OCI-LY1 (cell line): ENCODE results near the gene BTNL9.

ENCODE experiments used
- H2AFZ ChIP-seq: fragments of 200-600 bp; sonication (generic), shearing (Covaris generic); 2 replicates; pipeline ENCODE4 v1.6.0; 2014; ENCODE audit warnings: antibody characterized with exemption, mild to moderate bottlenecking, low read length
- H3F3A ChIP-seq: fragments of 200-600 bp; sonication (generic), shearing (Covaris generic); 2 replicates; pipeline ENCODE4 v1.6.0; 2014; ENCODE audit warnings: mild to moderate bottlenecking, antibody characterized with exemption, low read length, moderate library complexity; ENCODE audit not compliant: insufficient read depth
- H3K27ac ChIP-seq: fragments of 200-600 bp; sonication (generic); 2 replicates; pipeline ENCODE4 v1.5.1; 2014; ENCODE audit warnings: low read length, mixed run types, mild to moderate bottlenecking, low read depth; ENCODE audit not compliant: poor library complexity, severe bottlenecking
- H3K27me3 ChIP-seq: fragments of 200-600 bp; sonication (generic); 2 replicates; pipeline ENCODE4 v1.6.0; 2014; ENCODE audit warnings: antibody characterized with exemption, mild to moderate bottlenecking, low read length, moderate library complexity; ENCODE audit not compliant: insufficient read depth
- H3K36me3 ChIP-seq: fragments of 200-600 bp; sonication (generic); 2 replicates; pipeline ENCODE4 v1.6.1; 2014; ENCODE audit warnings: mild to moderate bottlenecking, antibody characterized with exemption, low read length, moderate library complexity, mixed read lengths; ENCODE audit not compliant: insufficient read depth
- H3K4me1 ChIP-seq: fragments of 200-600 bp; sonication (generic); 2 replicates; pipeline ENCODE4 v1.5.1; 2014; ENCODE audit warnings: mild to moderate bottlenecking, low read length, moderate library complexity; ENCODE audit not compliant: insufficient read depth, severe bottlenecking
- H3K4me2 ChIP-seq: fragments of 200-600 bp; sonication (generic), shearing (Covaris generic); 2 replicates; pipeline ENCODE4 v1.6.1; 2014; ENCODE audit warnings: low read length
- H3K4me3 ChIP-seq: fragments of 200-600 bp; sonication (generic); 2 replicates; pipeline ENCODE4 v1.5.1; 2014; ENCODE audit warnings: low read length, low read depth, mild to moderate bottlenecking, mixed read lengths; ENCODE audit not compliant: poor library complexity, severe bottlenecking
- H3K79me2 ChIP-seq: fragments of 200-600 bp; shearing (Covaris generic); 2 replicates; pipeline ENCODE4 v1.6.1; 2016; ENCODE audit warnings: mixed run types, low read length, mixed read lengths; ENCODE audit not compliant: insufficient read depth
- H3K9ac ChIP-seq: fragments of 200-600 bp; sonication (generic), shearing (Covaris generic); 2 replicates; pipeline ENCODE4 v1.6.1; 2014; ENCODE audit warnings: mild to moderate bottlenecking, low read length, mixed read lengths
- H3K9me2 ChIP-seq: fragments of 200-600 bp; sonication (generic), shearing (Covaris generic); 2 replicates; pipeline ENCODE4 v1.6.1; 2014; ENCODE audit warnings: low read depth, mild to moderate bottlenecking, low read length, mixed read lengths
- H3K9me3 ChIP-seq: fragments of 200-600 bp; shearing (Covaris generic); 2 replicates; pipeline ENCODE4 v1.6.1; 2014; ENCODE audit warnings: low read length, mixed read lengths
- H4K20me1 ChIP-seq: fragments of 200-600 bp; sonication (generic), shearing (Covaris generic); 2 replicates; pipeline ENCODE4 v1.6.0; 2016; ENCODE audit warnings: mild to moderate bottlenecking, low read length; ENCODE audit not compliant: insufficient read depth
- EZH2 ChIP-seq: fragments of 200-600 bp; sonication (generic), shearing (Covaris generic); IDR thresholded peaks from 2 replicates; pipeline ENCODE4 v1.8.0; 2017; ENCODE audit warnings: borderline replicate concordance, mixed run types, mild to moderate bottlenecking, antibody characterized with exemption, low read length, moderate library complexity, mixed read lengths
- TF ChIP-seq, protein P1 (sequence below): fragments of 200-600 bp; sonication (generic), shearing (Covaris generic); IDR thresholded peaks from 2 replicates; pipeline ENCODE4 v1.5.1; 2017; ENCODE audit warnings: mild to moderate bottlenecking, antibody characterized with exemption, low read length, moderate library complexity, mixed read lengths

The BTNL9 gene

DNA sequence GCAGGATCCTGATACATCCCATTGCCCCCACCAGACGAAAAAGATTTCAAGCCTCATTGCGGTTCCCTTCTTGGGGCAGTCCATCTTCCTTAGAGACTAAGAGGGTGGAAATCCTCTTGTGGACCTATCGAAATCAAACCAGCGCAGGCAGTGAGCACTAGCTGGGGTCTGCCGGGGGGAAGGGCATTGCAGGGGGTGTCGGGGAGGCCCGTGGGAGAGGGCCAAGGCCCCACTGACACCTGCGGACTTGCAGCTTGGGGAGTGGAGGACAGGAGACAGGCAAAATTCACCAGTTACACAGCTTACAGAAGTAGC is 522 bp downstream of the BTNL9 start:
- Histone ChIP-seq H3K4me1 (peaks cover 24% of the 10 kb centered on the region), H3K9ac (no peak overlapping the region), H3K36me3 (no peaks in the 10 kb centered on the region), H4K20me1 (no peaks in the 10 kb centered on the region), H3K79me2 (no peaks in the 10 kb centered on the region), H2AFZ (no peak overlapping the region), H3K4me3 (no peak overlapping the region), H3K27ac (no peak overlapping the region), H3K27me3 (no peaks in the 10 kb centered on the region; the same call in 1 of the 2 replicates), H3F3A (no peaks in the 10 kb centered on the region), H3K9me2 (no peaks in the 10 kb centered on the region), H3K9me3 (no peaks in the 10 kb centered on the region), H3K4me2 (no peak overlapping the region)
- no peak for TF ChIP-seq EZH2
- TF ChIP-seq, protein P1, sequence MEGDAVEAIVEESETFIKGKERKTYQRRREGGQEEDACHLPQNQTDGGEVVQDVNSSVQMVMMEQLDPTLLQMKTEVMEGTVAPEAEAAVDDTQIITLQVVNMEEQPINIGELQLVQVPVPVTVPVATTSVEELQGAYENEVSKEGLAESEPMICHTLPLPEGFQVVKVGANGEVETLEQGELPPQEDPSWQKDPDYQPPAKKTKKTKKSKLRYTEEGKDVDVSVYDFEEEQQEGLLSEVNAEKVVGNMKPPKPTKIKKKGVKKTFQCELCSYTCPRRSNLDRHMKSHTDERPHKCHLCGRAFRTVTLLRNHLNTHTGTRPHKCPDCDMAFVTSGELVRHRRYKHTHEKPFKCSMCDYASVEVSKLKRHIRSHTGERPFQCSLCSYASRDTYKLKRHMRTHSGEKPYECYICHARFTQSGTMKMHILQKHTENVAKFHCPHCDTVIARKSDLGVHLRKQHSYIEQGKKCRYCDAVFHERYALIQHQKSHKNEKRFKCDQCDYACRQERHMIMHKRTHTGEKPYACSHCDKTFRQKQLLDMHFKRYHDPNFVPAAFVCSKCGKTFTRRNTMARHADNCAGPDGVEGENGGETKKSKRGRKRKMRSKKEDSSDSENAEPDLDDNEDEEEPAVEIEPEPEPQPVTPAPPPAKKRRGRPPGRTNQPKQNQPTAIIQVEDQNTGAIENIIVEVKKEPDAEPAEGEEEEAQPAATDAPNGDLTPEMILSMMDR, result no peak

DNA sequence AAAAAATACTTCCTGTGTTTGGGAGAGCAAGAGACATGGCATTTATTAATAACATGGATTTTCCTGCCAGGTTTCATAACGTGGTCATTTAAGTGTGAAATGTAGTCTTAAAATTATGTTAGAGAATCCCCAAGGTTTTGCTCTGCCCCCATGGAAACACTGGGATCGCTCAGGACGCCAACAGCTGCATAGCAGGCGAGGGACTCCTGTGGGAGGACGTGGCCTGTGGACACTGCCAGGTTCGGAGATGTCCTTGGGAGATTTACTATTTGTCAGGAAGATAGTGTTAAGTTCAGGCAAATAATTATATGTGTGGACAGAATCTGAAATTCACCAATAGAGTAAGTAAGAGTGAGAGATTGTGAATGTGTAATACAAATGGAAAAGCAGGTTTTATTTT is 977 bp downstream of the BTNL9 start:
- Histone ChIP-seq H3K4me2 (no peak overlapping the region), H3K4me3 (no peak overlapping the region), H3K9me3 (no peaks in the 10 kb centered on the region), H3K9me2 (no peaks in the 10 kb centered on the region), H3K4me1 (peaks cover 27% of the 10 kb centered on the region), H3K27ac (no peak overlapping the region), H2AFZ (no peak overlapping the region), H3F3A (no peaks in the 10 kb centered on the region), H4K20me1 (no peaks in the 10 kb centered on the region), H3K27me3 (no peaks in the 10 kb centered on the region; the same call in 1 of the 2 replicates), H3K36me3 (no peaks in the 10 kb centered on the region), H3K9ac (no peak overlapping the region), H3K79me2 (no peaks in the 10 kb centered on the region)
- TF ChIP-seq EZH2, result no peak
- TF ChIP-seq, protein P1, result no peak

DNA sequence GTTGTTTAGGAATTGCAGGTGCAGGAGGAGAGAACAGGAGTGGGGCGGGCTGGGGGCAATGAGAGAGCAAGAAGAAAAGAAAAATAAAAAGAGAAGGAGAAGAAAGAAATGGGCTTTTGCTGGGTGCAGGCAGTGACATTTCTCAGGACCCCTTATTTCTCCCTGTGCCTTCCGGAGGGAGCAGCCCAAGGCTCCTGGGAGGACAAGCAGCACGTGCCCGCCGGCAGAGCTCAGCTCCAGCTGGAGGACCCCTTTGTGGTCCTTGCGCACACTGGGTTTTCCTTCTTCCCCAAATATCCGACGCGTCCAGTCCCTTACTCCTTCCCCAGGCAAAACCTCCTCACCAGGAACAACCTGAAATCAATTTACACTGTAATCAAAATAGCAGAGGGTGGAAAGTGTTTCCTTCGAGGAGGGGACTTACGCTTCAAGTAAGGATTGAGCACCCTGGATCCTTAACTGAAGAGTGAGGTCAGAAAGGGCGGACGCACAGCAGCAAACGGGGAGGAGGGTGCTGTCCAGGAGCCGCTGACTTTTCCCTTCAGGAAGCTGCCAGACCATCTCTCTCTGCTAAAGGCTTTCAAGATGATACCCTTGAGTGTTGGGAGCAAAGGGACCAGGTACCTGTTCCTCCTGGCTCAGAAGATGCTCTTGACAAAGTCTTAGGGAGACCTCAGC is 2.1 kb downstream of the BTNL9 start:
- no peak overlapping the region for H3K27ac ChIP-seq
- no peak overlapping the region for H3K4me2 ChIP-seq
- H3K9ac ChIP-seq, result no peak overlapping the region
- H3K9me2 ChIP-seq, result no peaks in the 10 kb centered on the region
- no peak for TF ChIP-seq EZH2
- TF ChIP-seq, protein P1, result no peak
- no peak overlapping the region for H2AFZ ChIP-seq
- peaks cover 38% of the 10 kb centered on the region for H3K4me1 ChIP-seq
- no peaks in the 10 kb centered on the region for H3F3A ChIP-seq
- no peaks in the 10 kb centered on the region for H4K20me1 ChIP-seq
- no peaks in the 10 kb centered on the region for H3K9me3 ChIP-seq
- no peaks in the 10 kb centered on the region; the same call in 1 of the 2 replicates for H3K27me3 ChIP-seq
- H3K4me3 ChIP-seq, result no peak overlapping the region
- H3K36me3 ChIP-seq, result no peaks in the 10 kb centered on the region
- H3K79me2 ChIP-seq, result no peaks in the 10 kb centered on the region
